Panc1 (cell line): Measurements from ENCODE around the gene FHIT. TPM values are rescaled to one million over a fixed set of nuclear protein-coding genes. Genes with fewer than 3 reads are reported as not detected.

Source experiments
- ATAC-seq: fragments of 200-7000 bp; cut with Tn5 transposase; 2 replicates; pipeline ENCODE4 v1.9.1; 2020; ENCODE audit warnings: mild to moderate bottlenecking, moderate library complexity
- BruUV-seq: library from RNA; stranded (reverse); fragments of 400-500 nt; replicated peaks from 2 replicates; lab custom pipeline; 2021; lab: Mats Ljungman, UMichigan
- CTCF ChIA-PET: fragments of 300-600 bp; sonication (Branson Sonifier 250); formaldehyde crosslinking; loops from one replicate; lab custom pipeline; 2022; ENCODE audit warnings: antibody characterized with exemption; lab: Charles Lee
- POLR2A ChIA-PET: fragments of 300-600 bp; sonication (Branson Sonifier 250); formaldehyde crosslinking; loops from one replicate; lab custom pipeline; 2022; ENCODE audit warnings: antibody characterized with exemption; lab: Charles Lee
- DNase-seq: peaks from one replicate; pipeline ENCODE4 v3.0.0-alpha.2; 2010; ENCODE audit warnings: low read depth, low spot score
- H3K27ac ChIP-seq: 2 replicates; pipeline ENCODE4 v1.5.1; 2011; ENCODE audit warnings: mild to moderate bottlenecking, low read length, inconsistent platforms
- H3K27me3 ChIP-seq: fragments of 200-500 bp; sonication (Bioruptor generic); 2 replicates; pipeline ENCODE4 v1.6.0; 2014; ENCODE audit warnings: low read length, inconsistent platforms; ENCODE audit not compliant: control insufficient read depth, insufficient read depth
- H3K36me3 ChIP-seq: fragments of 200-500 bp; sonication (Bioruptor generic); 2 replicates; pipeline ENCODE4 v1.5.1; 2014; ENCODE audit warnings: inconsistent platforms, mild to moderate bottlenecking, low read length, moderate library complexity; ENCODE audit not compliant: control insufficient read depth, insufficient read depth
- H3K4me1 ChIP-seq: 2 replicates; pipeline ENCODE4 v1.5.1; 2011; ENCODE audit warnings: inconsistent platforms, mild to moderate bottlenecking, low read length, moderate library complexity; ENCODE audit not compliant: control insufficient read depth, insufficient read depth
- H3K4me3 ChIP-seq, 2 experiments: 2 replicates each; pipeline ENCODE4 v1.5.1; 2011 to 2012; ENCODE audit warnings: low read depth in 2 of 2, low read length in 2 of 2, mild to moderate bottlenecking in 2 of 2, inconsistent platforms in 1 of 2, moderate library complexity in 1 of 2
- H3K9me3 ChIP-seq: fragments of 200-500 bp; sonication (Bioruptor generic); 2 replicates; pipeline ENCODE4 v1.5.1; 2014; ENCODE audit warnings: low read depth, mild to moderate bottlenecking, inconsistent platforms, low read length, moderate library complexity; ENCODE audit not compliant: control insufficient read depth, insufficient read depth
- CTCF ChIP-seq: fragments of 450-650 bp; IDR thresholded peaks from 2 replicates; pipeline ENCODE4 v1.5.1; 2017; ENCODE audit warnings: mild to moderate bottlenecking
- POLR2AphosphoS5 ChIP-seq: IDR thresholded peaks from 2 replicates; pipeline ENCODE4 v1.6.1; 2012; ENCODE audit warnings: mild to moderate bottlenecking, low read depth, low read length, moderate library complexity
- SIN3A ChIP-seq: IDR thresholded peaks from 2 replicates; pipeline ENCODE4 v1.6.1; 2012; ENCODE audit warnings: low read depth, mild to moderate bottlenecking, low read length, moderate library complexity, borderline replicate concordance; ENCODE audit not compliant: insufficient read depth
- TCF7L2 ChIP-seq: IDR thresholded peaks from 2 replicates; pipeline ENCODE4 v1.6.1; 2011; ENCODE audit warnings: mild to moderate bottlenecking, low read depth, low read length, inconsistent platforms
- in situ Hi-C: cut with HindIII; loops from 2 replicates; pipeline ENCODE4 v1.10.0; 2016; ENCODE audit warnings: low sequenced_read_pairs, low pct_unique_long_range_greater_than_20kb
- intact Hi-C: fragments of 100-400 bp; cut with micrococcal nuclease; formaldehyde crosslinking; loops from one replicate; pipeline ENCODE4 v1.10.0; 2022; ENCODE audit not compliant: unreplicated experiment
- total RNA-seq: library from RNA; stranded (reverse); gene quantifications from one replicate; pipeline ENCODE4 v1.2.1, GENCODE V29; 2021; ENCODE audit not compliant: unreplicated experiment
- TF ChIP-seq, protein P1 (sequence below), 2 experiments: IDR thresholded peaks; 2 replicates each; pipeline ENCODE4 v1.6.1; 2011 to 2012; ENCODE audit warnings: low read depth in 2 of 2, control low read depth in 1 of 2, low read length in 1 of 2, mild to moderate bottlenecking in 1 of 2, moderate library complexity in 1 of 2; ENCODE audit not compliant: insufficient read depth in 1 of 2

The FHIT gene
- total RNA-seq, 1 experiment from 2014 or later = 2.2 TPM

DNA sequence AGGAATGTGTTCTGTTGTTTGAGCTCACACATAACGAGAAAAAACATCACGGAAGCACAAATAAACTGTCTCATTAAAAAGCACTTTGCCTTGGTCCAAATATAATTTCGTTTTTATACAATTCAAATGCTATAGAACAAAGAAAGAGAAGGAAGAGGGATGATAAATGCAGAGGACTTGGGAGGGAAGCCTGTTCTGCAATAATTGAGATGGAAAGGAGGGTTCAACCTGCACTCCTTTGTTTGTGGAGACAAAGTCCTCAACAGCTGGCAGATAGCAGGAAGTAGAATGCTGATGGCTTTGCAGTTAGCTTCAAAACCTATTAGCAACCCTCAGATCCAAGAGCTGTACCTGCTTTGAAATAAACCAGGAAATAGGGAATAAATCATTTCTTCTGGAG lies 1010.8 kb downstream of the FHIT start:
- in situ Hi-C loops (no loop called here), intact Hi-C loops (no loop called here)
- H3K36me3 ChIP-seq = no peaks in the 10 kb centered on the region
- no peaks in the 10 kb centered on the region for H3K9me3 ChIP-seq
- ChIA-PET CTCF (no interaction called here), POLR2A (no interaction called here)
- no peak for DNase-seq
- BruUV-seq = no TSS peak
- ATAC-seq = no peak
- H3K27me3 ChIP-seq = no peaks in the 10 kb centered on the region
- H3K4me1 ChIP-seq = no peaks in the 10 kb centered on the region
- H3K4me3 ChIP-seq = no peak overlapping the region
- H3K27ac ChIP-seq = no peak overlapping the region
- TF ChIP-seq, protein P1, sequence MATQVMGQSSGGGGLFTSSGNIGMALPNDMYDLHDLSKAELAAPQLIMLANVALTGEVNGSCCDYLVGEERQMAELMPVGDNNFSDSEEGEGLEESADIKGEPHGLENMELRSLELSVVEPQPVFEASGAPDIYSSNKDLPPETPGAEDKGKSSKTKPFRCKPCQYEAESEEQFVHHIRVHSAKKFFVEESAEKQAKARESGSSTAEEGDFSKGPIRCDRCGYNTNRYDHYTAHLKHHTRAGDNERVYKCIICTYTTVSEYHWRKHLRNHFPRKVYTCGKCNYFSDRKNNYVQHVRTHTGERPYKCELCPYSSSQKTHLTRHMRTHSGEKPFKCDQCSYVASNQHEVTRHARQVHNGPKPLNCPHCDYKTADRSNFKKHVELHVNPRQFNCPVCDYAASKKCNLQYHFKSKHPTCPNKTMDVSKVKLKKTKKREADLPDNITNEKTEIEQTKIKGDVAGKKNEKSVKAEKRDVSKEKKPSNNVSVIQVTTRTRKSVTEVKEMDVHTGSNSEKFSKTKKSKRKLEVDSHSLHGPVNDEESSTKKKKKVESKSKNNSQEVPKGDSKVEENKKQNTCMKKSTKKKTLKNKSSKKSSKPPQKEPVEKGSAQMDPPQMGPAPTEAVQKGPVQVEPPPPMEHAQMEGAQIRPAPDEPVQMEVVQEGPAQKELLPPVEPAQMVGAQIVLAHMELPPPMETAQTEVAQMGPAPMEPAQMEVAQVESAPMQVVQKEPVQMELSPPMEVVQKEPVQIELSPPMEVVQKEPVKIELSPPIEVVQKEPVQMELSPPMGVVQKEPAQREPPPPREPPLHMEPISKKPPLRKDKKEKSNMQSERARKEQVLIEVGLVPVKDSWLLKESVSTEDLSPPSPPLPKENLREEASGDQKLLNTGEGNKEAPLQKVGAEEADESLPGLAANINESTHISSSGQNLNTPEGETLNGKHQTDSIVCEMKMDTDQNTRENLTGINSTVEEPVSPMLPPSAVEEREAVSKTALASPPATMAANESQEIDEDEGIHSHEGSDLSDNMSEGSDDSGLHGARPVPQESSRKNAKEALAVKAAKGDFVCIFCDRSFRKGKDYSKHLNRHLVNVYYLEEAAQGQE (IDR thresholded peaks at IDR 0.05; ENCODE audit: insufficient read depth in 1 of 2, low read depth in 2 of 2, low read length in 1 of 2) = no peak
- TF ChIP-seq POLR2AphosphoS5 = no peak
- no peak for TF ChIP-seq SIN3A
- no peak for TF ChIP-seq CTCF
- no peak for TF ChIP-seq TCF7L2

GRCh38 chr3:60238550-60238949 lies 1012.7 kb downstream of the FHIT start:
- Histone ChIP-seq H3K36me3 (no peaks in the 10 kb centered on the region), H3K9me3 (no peaks in the 10 kb centered on the region), H3K4me1 (no peaks in the 10 kb centered on the region), H3K27me3 (no peaks in the 10 kb centered on the region), H3K4me3 (no peak overlapping the region), H3K27ac (no peak overlapping the region)
- intact Hi-C loops (no loop called here), in situ Hi-C loops (no loop called here)
- DNase-seq (no peak), ATAC-seq (no peak)
- BruUV-seq = no TSS peak
- ChIA-PET POLR2A (no interaction called here), CTCF (no interaction called here)
- TF ChIP-seq POLR2AphosphoS5 = no peak
- TF ChIP-seq, protein P1 (IDR thresholded peaks at IDR 0.05; ENCODE audit: insufficient read depth in 1 of 2, low read depth in 2 of 2, low read length in 1 of 2) = no peak
- TF ChIP-seq SIN3A = no peak
- no peak for TF ChIP-seq TCF7L2
- no peak for TF ChIP-seq CTCF
